Right lobe of liver (tissue), 6 donors: Measurements from ENCODE around the gene KCTD15. TPM values are rescaled to one million over a fixed set of nuclear protein-coding genes. Genes with fewer than 3 reads are reported as not detected.

Source experiments
- ATAC-seq, 4 donors: fragments of 200-7000 bp; cut with Tn5 transposase; one replicate each; pipeline ENCODE4 v1.9.1; 2020; ENCODE audit warnings: mild to moderate bottlenecking in 4 of 4, moderate library complexity in 4 of 4
- DNase-seq, 3 donors: peaks; one replicate each; pipeline ENCODE4 v3.0.0-alpha.2; 2020
- H3K27ac ChIP-seq, 3 donors: fragments of 200-600 bp; one replicate each; pipeline ENCODE4 v1.8.0; 2022
- H3K27me3 ChIP-seq, 2 donors: fragments of 200-600 bp; one replicate each; pipeline ENCODE4 v1.8.0; 2022
- H3K36me3 ChIP-seq, 4 donors: fragments of 200-600 bp; sonication (generic) in 1 of 4; one replicate each; pipeline versions ENCODE4 v1.5.1 to v1.8.0; 2017 to 2022; ENCODE audit warnings: control low read depth in 1 of 4
- H3K4me1 ChIP-seq, 4 donors: fragments of 200-600 bp; sonication (generic) in 1 of 4; one replicate each; pipeline versions ENCODE4 v1.5.1 to v1.8.0; 2017 to 2022; ENCODE audit warnings: control low read depth in 1 of 4
- H3K4me3 ChIP-seq, 3 donors: fragments of 200-600 bp; one replicate each; pipeline ENCODE4 v1.8.0; 2022
- H3K9me3 ChIP-seq, 4 donors: fragments of 200-600 bp; sonication (generic) in 1 of 4; one replicate each; pipeline versions ENCODE4 v1.5.1 to v1.8.0; 2017 to 2022; ENCODE audit warnings: control low read depth in 1 of 4
- POLR2A ChIP-seq: fragments of 450-650 bp; IDR thresholded peaks from one replicate; pipeline ENCODE4 v1.6.1; 2017; ENCODE audit warnings: antibody characterized with exemption, mild to moderate bottlenecking
- WGBS: methylation state at CpG from one replicate; pipeline ENCODE4 v1.1.6; 2018; ENCODE audit warnings: low coverage, low lambda C conversion rate; ENCODE audit not compliant: insufficient coverage; ENCODE audit errors: missing lambda C conversion rate; 5-methylcytosine and 5-hydroxymethylcytosine counted together
- intact Hi-C, 2 donors: fragments of 100-400 bp; cut with DNase I; formaldehyde crosslinking; loops; one replicate each; pipeline versions ENCODE4 v1.11.2 to v1.14.1; 2022
- total RNA-seq, 6 experiments: library from RNA; depleted of rRNA in 2 of 6; stranded (reverse); fragments of >200 nt in 2 of 6; fragmentation: NEBNext Ultra II Directional in 3 of 6; extraction: Animal tissue kit (Norgen Biotek cat#: 25700) in 3 of 6; gene quantifications; one replicate each; pipeline versions ENCODE4 v1.1.0 to v1.2.4, GENCODE V29; 2016 to 2023
- TF ChIP-seq, protein P1 (sequence below), 4 donors: fragments of 200-600 bp in 3 of 4; fragments of 450-650 bp in 1 of 4; IDR thresholded peaks; one replicate each; pipeline versions ENCODE4 v1.5.1 to v1.8.0; 2016 to 2022; ENCODE audit warnings: antibody characterized with exemption in 4 of 4, mild to moderate bottlenecking in 2 of 4
- donor health status: DM: no; HTN: yes; CAD: no.
- donor health status: DM: no; HTN: no; CAD: no.
- donor health status: DM: no; HTN: no; CAD: no.
- donor health status: DM: no; HTN: yes; CAD: no.
- donor health status: DM: no; HTN: yes; CAD: no.

KCTD15 gene
- total RNA-seq, 6 experiments from 2014 or later = 5.0 to 27.0 (median 11.5) TPM

GRCh38 chr19:33800012-33800680, 3.5 kb downstream of the KCTD15 start:
- TF ChIP-seq, protein P1, sequence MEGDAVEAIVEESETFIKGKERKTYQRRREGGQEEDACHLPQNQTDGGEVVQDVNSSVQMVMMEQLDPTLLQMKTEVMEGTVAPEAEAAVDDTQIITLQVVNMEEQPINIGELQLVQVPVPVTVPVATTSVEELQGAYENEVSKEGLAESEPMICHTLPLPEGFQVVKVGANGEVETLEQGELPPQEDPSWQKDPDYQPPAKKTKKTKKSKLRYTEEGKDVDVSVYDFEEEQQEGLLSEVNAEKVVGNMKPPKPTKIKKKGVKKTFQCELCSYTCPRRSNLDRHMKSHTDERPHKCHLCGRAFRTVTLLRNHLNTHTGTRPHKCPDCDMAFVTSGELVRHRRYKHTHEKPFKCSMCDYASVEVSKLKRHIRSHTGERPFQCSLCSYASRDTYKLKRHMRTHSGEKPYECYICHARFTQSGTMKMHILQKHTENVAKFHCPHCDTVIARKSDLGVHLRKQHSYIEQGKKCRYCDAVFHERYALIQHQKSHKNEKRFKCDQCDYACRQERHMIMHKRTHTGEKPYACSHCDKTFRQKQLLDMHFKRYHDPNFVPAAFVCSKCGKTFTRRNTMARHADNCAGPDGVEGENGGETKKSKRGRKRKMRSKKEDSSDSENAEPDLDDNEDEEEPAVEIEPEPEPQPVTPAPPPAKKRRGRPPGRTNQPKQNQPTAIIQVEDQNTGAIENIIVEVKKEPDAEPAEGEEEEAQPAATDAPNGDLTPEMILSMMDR (IDR thresholded peaks at IDR 0.05) = no peak
- no peak for TF ChIP-seq POLR2A
- H3K9me3 ChIP-seq = no peaks in the 10 kb centered on the region
- H3K27me3 ChIP-seq = no peaks in the 10 kb centered on the region
- 90% methylated on average over 12 of the region's 16 CpGs for WGBS
- peaks cover 0 to 23% (median 6%) of the 10 kb centered on the region in 4 donors for H3K4me1 ChIP-seq
- no peak for DNase-seq
- no peak for ATAC-seq
- H3K36me3 ChIP-seq = peaks cover 0 to 5% (median 0%) of the 10 kb centered on the region in 4 donors
- intact Hi-C loops = no loop called here
- H3K4me3 ChIP-seq = no peak overlapping the region
- H3K27ac ChIP-seq = no peak overlapping the region

DNA sequence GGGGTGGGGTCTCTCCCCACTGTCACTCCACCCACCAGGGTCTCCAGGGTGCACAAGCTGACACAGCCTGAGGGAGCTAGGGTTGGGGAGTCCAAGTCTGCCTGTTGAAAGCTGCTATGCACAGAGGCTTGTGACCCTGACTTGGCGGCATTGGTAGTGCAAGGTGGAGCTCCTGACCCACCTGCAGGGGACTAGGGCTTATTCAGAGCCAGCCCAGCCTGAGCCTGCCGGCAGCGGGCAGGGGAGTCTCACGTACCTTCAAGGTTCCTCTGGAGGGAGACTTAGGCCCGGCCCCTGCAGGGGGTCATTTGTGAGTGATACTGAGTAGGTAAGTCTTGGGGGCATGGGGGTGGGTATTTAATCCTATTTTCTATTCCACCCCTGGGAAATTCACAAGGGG, 4.7 kb downstream of the KCTD15 start:
- no peaks in the 10 kb centered on the region for H3K27me3 ChIP-seq
- intact Hi-C loops = no loop called here
- H3K9me3 ChIP-seq = no peaks in the 10 kb centered on the region
- peaks cover 0 to 5% (median 0%) of the 10 kb centered on the region in 4 donors for H3K36me3 ChIP-seq
- H3K27ac ChIP-seq = no peak overlapping the region
- no peak for DNase-seq
- no peak overlapping the region for H3K4me3 ChIP-seq
- H3K4me1 ChIP-seq = peaks cover 0 to 28% (median 6%) of the 10 kb centered on the region in 4 donors
- WGBS = 84% methylated on average over 3 of the region's 5 CpGs
- TF ChIP-seq, protein P1 (IDR thresholded peaks at IDR 0.05) = no peak
- no peak for TF ChIP-seq POLR2A
- ATAC-seq = no peak

DNA sequence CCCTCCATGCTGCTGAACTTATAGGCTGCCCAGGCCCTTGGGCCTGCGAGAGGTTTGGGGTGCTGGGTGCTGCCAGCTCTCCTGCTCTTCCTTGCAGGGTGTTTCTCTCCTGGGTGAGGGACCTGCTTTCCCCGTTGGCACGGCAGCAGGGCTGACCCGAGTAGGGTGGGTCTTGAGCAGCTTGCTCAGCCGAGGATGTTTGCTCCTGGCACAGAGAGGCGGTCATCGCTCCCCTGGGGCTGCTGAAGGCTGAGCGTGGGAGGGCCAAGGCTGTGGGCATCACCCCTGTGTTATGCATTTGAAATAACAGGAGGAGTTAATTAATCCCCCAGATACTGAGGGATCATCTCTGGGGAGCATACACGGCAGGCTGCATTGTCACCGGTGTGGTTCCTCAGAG, 5.3 kb downstream of the KCTD15 start:
- Histone ChIP-seq H3K27ac (no peak overlapping the region), H3K27me3 (no peaks in the 10 kb centered on the region), H3K36me3 (peaks cover 0 to 9% (median 0%) of the 10 kb centered on the region in 4 donors), H3K4me3 (no peak overlapping the region), H3K9me3 (no peaks in the 10 kb centered on the region), H3K4me1 (peaks cover 0 to 28% (median 6%) of the 10 kb centered on the region in 4 donors)
- DNase-seq (no peak), ATAC-seq (no peak)
- WGBS = 88% methylated on average over 2 of the region's 10 CpGs
- TF ChIP-seq POLR2A = no peak
- TF ChIP-seq, protein P1 (IDR thresholded peaks at IDR 0.05) = no peak
- intact Hi-C loops = no loop called here

GRCh38 chr19:33802801-33803200, 6.1 kb downstream of the KCTD15 start:
- Histone ChIP-seq H3K4me1 (peaks cover 0 to 25% (median 6%) of the 10 kb centered on the region in 4 donors), H3K27ac (peak overlapping the region in 1 of 3 donors; percentile 97), H3K27me3 (no peaks in the 10 kb centered on the region), H3K4me3 (no peak overlapping the region), H3K9me3 (no peaks in the 10 kb centered on the region), H3K36me3 (peaks cover 0 to 9% (median 0%) of the 10 kb centered on the region in 4 donors)
- DNase-seq = no peak
- intact Hi-C loops = no loop called here
- WGBS = 67% methylated on average over 1 of the region's 1 CpG
- no peak for ATAC-seq
- TF ChIP-seq POLR2A = no peak
- TF ChIP-seq, protein P1 (IDR thresholded peaks at IDR 0.05) = no peak
